Measurements from ENCODE around the gene CACFD1.

CACFD1 gene

GRCh38 chr9:133459476-133460404 is at the start of gene CACFD1:
CACFD1 (plus strand) TSS chr9:133459978; CDS start chr9:133460067, 89 bp downstream.
- peak; percentile 87 to 98 for DNase-seq

GRCh38 chr9:133415170-133415569 is 44.6 kb upstream of the CACFD1 start:
- no peak for DNase-seq

GRCh38 chr9:133417541-133418461 is 42.0 kb upstream of the CACFD1 start, which contains the start of gene REXO4:
REXO4 (minus strand) TSS chr9:133418010; CDS start chr9:133417844, 166 bp downstream.
- DNase-seq, result peak; percentile 88 to 91

- DNase-seq, result no peak
Observed at GRCh38 chr9:133419005-133419404, 40.8 kb upstream of the CACFD1 start.

- DNase-seq, result no peak
Observed at GRCh38 chr9:133420392-133420827, 39.4 kb upstream of the CACFD1 start.

DNA sequence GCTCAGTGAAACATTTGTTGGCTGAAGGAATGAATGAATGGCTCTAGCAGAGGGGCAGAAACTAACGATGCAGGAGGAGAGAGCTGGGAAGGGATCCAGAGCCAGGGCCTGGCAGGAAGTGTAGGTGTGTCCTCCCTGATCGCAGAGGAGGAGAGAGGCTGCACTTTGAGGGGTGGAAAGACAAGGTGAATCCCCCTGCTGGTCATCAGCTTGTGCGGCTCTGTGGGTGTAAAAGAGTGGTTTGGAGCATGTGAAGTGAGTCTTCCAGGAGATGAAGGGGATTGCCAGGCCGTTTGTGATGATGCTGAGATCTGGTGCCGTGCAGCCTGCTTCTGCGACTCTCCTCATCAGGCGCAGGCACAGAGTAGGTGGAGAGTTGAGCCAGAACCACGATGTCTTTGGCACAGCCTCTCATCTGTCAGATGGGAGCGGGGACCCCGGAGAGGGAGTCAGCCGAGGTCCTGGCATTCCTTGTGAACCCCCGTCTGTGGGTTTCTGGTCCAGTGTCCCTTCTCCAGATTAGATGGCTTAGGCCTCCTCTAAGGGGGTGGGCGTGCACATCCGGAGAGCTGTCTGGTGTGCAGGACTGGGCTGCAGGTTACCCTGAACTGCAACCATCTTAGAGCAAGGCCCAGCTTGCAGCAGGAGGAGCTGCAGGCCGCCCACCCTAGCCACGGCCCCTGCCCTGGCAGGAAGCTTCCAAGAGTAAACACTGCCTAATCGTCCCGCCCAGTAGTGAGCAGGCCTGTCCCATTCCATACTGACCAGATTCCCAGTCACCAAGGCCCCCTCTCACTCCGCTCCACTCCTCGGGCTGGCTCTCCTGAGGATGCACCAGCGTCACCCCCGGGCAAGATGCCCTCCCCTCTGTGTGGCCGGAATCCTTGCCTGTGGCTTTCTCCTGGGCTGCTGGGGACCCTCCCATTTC is 37.9 kb upstream of the CACFD1 start, which contains the start of gene ADAMTS13:
TSS of gene ADAMTS13 (plus strand) at position 753 of the 928 bp plus-strand sequence. CDS start at position 830, 77 bp downstream.
- peak in 1 of 2 experiments; percentile 37 for DNase-seq

DNA sequence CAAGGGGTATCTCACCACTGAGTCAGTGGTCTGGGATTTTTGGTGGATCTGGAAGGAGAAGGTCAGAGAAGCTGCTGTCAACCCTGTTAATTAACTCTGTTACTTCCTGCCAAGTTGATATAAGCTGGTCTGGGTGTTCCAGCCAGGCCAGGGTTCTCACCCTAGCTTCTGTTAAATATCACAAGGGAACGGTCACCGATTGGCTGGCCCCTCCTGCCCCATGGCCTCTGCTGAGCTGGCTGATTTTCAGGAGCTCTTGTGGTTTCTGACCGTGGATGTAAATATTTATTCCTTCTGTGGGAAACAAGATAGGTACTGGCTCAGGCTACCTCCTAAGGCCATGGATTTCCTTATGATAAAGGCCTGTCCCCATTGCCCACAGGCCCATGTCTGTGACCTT is 36.6 kb upstream of the CACFD1 start:
- no peak for DNase-seq

DNA sequence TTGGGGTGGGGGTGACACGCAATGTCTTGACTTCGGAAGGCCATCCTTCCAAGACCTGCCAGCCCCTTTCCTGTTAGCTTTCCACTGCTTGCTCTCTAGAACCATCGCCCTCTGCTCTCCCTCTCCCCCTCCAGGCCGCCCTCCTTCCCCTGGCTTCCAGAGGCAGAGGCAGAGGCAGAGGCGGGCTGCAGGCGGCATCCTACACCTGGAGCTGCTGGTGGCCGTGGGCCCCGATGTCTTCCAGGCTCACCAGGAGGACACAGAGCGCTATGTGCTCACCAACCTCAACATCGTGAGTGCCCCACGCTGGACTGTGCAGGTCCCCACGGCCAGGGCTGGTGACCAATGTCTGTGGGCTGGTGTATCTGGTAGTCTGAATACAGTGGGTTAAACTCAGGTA is 35.6 kb upstream of the CACFD1 start:
- no peak for DNase-seq

GRCh38 chr9:133425049-133425632 is 34.6 kb upstream of the CACFD1 start:
- DNase-seq, result no peak

DNA sequence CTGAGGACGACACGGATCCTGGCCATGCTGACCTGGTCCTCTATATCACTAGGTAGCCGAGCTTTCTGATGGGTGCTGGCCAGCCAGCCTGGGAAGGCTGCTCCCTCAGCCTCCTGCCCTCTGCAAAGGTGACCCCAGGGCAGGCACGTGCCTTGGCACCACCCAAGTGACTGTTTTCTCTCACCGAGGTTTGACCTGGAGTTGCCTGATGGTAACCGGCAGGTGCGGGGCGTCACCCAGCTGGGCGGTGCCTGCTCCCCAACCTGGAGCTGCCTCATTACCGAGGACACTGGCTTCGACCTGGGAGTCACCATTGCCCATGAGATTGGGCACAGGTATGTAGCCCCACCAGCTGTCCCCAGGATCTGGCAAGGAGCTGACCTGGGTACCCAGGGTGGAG is 33.8 kb upstream of the CACFD1 start:
- DNase-seq, result no peak

- no peak for DNase-seq
Observed at GRCh38 chr9:133427658-133428348, 32.0 kb upstream of the CACFD1 start.

DNA sequence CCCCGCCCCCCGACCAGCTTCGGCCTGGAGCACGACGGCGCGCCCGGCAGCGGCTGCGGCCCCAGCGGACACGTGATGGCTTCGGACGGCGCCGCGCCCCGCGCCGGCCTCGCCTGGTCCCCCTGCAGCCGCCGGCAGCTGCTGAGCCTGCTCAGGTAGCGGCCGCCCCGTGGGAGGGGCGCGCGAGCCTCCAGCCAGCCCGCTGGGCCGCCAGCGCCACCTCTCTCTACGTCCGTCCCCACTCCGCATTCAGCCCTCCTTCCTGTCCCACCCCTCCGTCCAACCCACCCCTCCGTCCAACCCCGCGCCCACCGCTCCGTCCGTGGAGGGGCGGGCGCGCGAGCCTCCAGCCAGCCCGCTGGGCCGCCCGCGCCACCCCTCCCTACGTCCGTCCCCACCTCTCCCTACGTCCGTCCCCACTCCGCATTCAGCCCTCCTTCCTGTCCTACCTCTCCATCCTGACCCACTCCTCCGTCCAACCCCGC is 31.1 kb upstream of the CACFD1 start:
- peak in 1 of 2 experiments; percentile 65 for DNase-seq

DNA sequence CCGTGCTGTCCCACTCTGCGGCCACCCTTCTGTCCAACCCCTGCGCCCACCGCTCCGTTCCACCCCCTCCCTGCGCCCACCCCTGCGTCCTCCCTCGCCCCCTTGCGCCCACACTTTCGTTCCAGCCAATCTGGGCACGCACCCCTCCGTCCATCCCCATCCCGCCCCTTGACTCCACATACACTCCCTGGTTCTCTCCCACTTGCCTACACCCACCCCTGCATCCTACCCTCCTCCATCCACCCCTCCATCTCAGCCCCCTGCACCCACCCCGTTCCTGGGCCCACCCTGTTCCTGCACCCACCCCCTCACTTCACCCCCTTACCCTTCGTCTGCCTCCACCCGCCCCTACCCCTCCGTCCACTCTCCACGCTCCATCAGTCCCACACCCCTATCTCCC is 30.6 kb upstream of the CACFD1 start:
- DNase-seq, result no peak

GRCh38 chr9:133429641-133430161 is 30.1 kb upstream of the CACFD1 start:
- DNase-seq, result no peak

DNA sequence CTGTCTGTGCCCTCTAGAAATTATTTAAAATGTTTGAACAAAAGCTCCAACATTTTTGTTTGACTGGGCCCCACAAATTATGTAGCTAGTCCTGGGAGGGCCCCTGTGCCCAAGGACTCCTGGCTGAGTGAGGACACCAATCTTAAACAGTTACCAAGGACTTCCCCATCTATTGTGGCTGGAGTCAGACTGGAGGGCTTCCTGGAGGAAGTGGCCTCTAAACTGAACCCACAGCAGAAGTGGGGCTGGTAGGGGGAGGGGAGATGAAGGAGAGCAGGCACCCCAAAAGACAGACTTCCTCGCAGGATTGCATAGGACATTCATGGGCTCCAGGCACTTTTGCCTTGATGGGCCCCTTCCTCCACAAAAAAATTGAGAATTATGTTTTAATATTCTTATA is 29.5 kb upstream of the CACFD1 start:
- no peak for DNase-seq

GRCh38 chr9:133433351-133433843 is 26.4 kb upstream of the CACFD1 start:
- DNase-seq, result no peak

DNA sequence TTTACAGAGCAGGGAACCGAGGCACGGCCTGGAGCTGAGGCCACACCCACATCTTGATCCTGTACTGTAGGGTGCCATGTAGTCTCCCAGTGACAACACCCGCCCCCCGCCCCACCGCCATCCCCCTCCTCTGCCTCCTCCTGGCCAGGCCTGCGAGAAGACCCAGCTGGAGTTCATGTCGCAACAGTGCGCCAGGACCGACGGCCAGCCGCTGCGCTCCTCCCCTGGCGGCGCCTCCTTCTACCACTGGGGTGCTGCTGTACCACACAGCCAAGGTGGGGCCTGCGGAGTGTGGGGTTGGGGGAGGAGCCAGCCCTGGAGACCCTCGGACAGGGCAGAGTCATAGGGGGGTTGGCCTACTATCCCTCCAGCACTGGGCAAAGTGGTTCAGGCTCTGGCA is 23.1 kb upstream of the CACFD1 start:
- no peak for DNase-seq

DNA sequence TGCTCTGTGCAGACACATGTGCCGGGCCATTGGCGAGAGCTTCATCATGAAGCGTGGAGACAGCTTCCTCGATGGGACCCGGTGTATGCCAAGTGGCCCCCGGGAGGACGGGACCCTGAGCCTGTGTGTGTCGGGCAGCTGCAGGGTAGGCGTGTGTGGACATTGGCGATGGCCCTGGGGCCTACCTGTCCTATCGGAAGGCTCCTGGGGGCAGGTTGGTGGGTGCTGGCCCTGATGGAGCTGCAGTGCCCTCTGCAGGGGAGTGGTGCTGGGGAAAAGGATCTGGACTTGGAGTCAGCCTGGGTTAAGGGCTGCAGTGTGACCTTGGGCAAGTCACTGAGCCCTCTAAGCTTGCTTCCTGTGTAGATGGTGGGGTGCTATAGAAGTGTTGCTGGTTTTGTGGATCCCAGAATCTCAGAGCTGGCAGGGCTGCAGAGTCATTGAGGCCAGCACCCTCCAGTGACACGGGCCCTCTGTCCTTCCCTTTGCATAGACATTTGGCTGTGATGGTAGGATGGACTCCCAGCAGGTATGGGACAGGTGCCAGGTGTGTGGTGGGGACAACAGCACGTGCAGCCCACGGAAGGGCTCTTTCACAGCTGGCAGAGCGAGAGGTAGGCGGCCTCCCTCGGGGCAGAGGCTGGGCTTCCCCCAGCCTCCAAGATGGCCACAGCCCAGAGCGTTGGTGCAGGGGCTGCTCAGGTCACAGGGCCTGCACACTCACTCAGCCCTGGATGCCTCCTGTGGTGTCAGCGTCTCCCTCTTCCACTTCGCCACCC is 21.8 kb upstream of the CACFD1 start:
- DNase-seq, result no peak

- no peak for DNase-seq
Observed at GRCh38 chr9:133439337-133439736, 20.4 kb upstream of the CACFD1 start.

DNA sequence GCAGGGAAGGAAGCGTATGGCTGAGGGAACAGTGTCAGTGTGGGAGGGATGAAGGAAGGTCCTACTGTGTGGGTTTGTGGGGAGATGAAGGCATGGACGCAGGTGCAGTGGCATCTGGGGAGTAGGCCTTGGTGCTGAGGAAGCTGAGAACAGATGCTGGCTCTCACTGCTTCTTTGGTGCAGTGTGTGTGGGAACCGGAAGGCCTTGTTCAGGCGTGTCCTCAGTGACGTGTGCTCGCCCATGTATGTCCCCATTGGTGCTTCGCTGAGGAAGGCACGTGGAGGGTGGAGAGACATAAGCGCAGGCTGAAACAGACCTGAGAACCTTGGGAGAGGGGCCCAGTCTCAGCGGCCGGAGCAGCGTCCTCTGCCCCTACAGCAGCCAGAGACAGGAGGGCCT is 18.9 kb upstream of the CACFD1 start:
- no peak for DNase-seq
